ENCODE results near the gene FAM162A. TPM values are rescaled to one million over a fixed set of nuclear protein-coding genes. Genes with fewer than 3 reads are reported as not detected.
"Not testable (repeated sequence)": the region's sequence is repeated elsewhere in the genome, so short reads cannot be mapped to it uniquely, and the experiment has no call there.

Gene FAM162A
- polyA plus RNA-seq, 4 donors = 63.5 to 105 (median 83.9) TPM

GRCh38 chr3:122365582-122366378, 18.2 kb upstream of the FAM162A start:
- Histone ChIP-seq H3K27ac (ENCODE audit: low read depth in 1 of 3, low read length in 2 of 3) (peak overlapping the region; percentile 15 to 72 (median 72)), H3K4me1 (ENCODE audit: control insufficient read depth in 3 of 3, insufficient read depth in 2 of 3, low read depth in 1 of 3, low read length in 2 of 3) (peaks cover 4 to 47% (median 10%) of the 10 kb centered on the region in 3 donors), H3K36me3 (ENCODE audit: control insufficient read depth in 3 of 3, insufficient read depth in 2 of 3, low read depth in 1 of 3, low read length in 3 of 3) (peaks cover 0 to 24% (median 0%) of the 10 kb centered on the region in 3 donors)
- 40 to 70% (median 52%) methylated on average over 10 of the region's 10 CpGs for WGBS, 3 donors
- not testable (repeated sequence) for H3K4me3 ChIP-seq (ENCODE audit: low read depth in 1 of 3, low read length in 3 of 3); H3K9me3 ChIP-seq (ENCODE audit: control insufficient read depth in 2 of 2, insufficient read depth in 1 of 2, low read depth in 1 of 2, low read length in 1 of 2); H3K27me3 ChIP-seq (ENCODE audit: control insufficient read depth in 3 of 3, insufficient read depth in 3 of 3, low read length in 3 of 3)
- FAIRE-seq (peak; percentile 75), DNase-seq (peak; percentile 93 to 98)

GRCh38 chr3:122366379-122366749, 17.6 kb upstream of the FAM162A start:
- H3K27ac ChIP-seq (ENCODE audit: low read depth in 1 of 3, low read length in 2 of 3) = peak overlapping the region in 2 of 3 donors; percentile 72
- DNase-seq (peak; percentile 56 to 71), FAIRE-seq (no peak)
- WGBS, 3 donors = 59 to 81% (median 69%) methylated on average over 5 of the region's 5 CpGs
- no peaks in the 10 kb centered on the region for H3K27me3 ChIP-seq (ENCODE audit: control insufficient read depth in 3 of 3, insufficient read depth in 3 of 3, low read length in 3 of 3)
- peaks cover 0 to 22% (median 2%) of the 10 kb centered on the region in 3 donors for H3K36me3 ChIP-seq (ENCODE audit: control insufficient read depth in 3 of 3, insufficient read depth in 2 of 3, low read depth in 1 of 3, low read length in 3 of 3)
- H3K4me3 ChIP-seq (ENCODE audit: low read depth in 1 of 3, low read length in 3 of 3) = no peak overlapping the region
- H3K9me3 ChIP-seq (ENCODE audit: control insufficient read depth in 2 of 2, insufficient read depth in 1 of 2, low read depth in 1 of 2, low read length in 1 of 2) = peaks cover 0 to 3% of the 10 kb centered on the region in 2 donors
- H3K4me1 ChIP-seq (ENCODE audit: control insufficient read depth in 3 of 3, insufficient read depth in 2 of 3, low read depth in 1 of 3, low read length in 2 of 3) = peaks cover 4 to 47% (median 10%) of the 10 kb centered on the region in 3 donors

- Histone ChIP-seq H3K9me3 (ENCODE audit: control insufficient read depth in 2 of 2, insufficient read depth in 1 of 2, low read depth in 1 of 2, low read length in 1 of 2) (no peaks in the 10 kb centered on the region), H3K27ac (ENCODE audit: low read depth in 1 of 3, low read length in 2 of 3) (no peak overlapping the region), H3K27me3 (ENCODE audit: control insufficient read depth in 3 of 3, insufficient read depth in 3 of 3, low read length in 3 of 3) (no peaks in the 10 kb centered on the region), H3K4me1 (ENCODE audit: control insufficient read depth in 3 of 3, insufficient read depth in 2 of 3, low read depth in 1 of 3, low read length in 2 of 3) (peaks cover 0 to 5% (median 0%) of the 10 kb centered on the region in 3 donors), H3K4me3 (ENCODE audit: low read depth in 1 of 3, low read length in 3 of 3) (no peak overlapping the region), H3K36me3 (ENCODE audit: control insufficient read depth in 3 of 3, insufficient read depth in 2 of 3, low read depth in 1 of 3, low read length in 3 of 3) (peaks cover 0 to 13% (median 2%) of the 10 kb centered on the region in 3 donors)
- WGBS, 3 donors = 92 to 96% (median 96%) methylated on average over 1 of the region's 1 CpG
- no peak for FAIRE-seq
- no peak for DNase-seq
Observed at GRCh38 chr3:122374034-122374433, 9.9 kb upstream of the FAM162A start.

GRCh38 chr3:122377975-122378374, 6.0 kb upstream of the FAM162A start:
- WGBS, 3 donors = 21 to 59% (median 34%) methylated on average over 4 of the region's 4 CpGs
- DNase-seq (no peak), FAIRE-seq (no peak)
- Histone ChIP-seq H3K27ac (ENCODE audit: low read depth in 1 of 3, low read length in 2 of 3) (no peak overlapping the region), H3K36me3 (ENCODE audit: control insufficient read depth in 3 of 3, insufficient read depth in 2 of 3, low read depth in 1 of 3, low read length in 3 of 3) (peaks cover 0 to 3% (median 0%) of the 10 kb centered on the region in 3 donors), H3K27me3 (ENCODE audit: control insufficient read depth in 3 of 3, insufficient read depth in 3 of 3, low read length in 3 of 3) (no peaks in the 10 kb centered on the region), H3K4me3 (ENCODE audit: low read depth in 1 of 3, low read length in 3 of 3) (no peak overlapping the region), H3K9me3 (ENCODE audit: control insufficient read depth in 2 of 2, insufficient read depth in 1 of 2, low read depth in 1 of 2, low read length in 1 of 2) (no peaks in the 10 kb centered on the region), H3K4me1 (ENCODE audit: control insufficient read depth in 3 of 3, insufficient read depth in 2 of 3, low read depth in 1 of 3, low read length in 2 of 3) (peaks cover 0 to 5% (median 2%) of the 10 kb centered on the region in 3 donors)

- H3K27me3 ChIP-seq (ENCODE audit: control insufficient read depth in 3 of 3, insufficient read depth in 3 of 3, low read length in 3 of 3) = no peaks in the 10 kb centered on the region
- no peak for FAIRE-seq
- H3K27ac ChIP-seq (ENCODE audit: low read depth in 1 of 3, low read length in 2 of 3) = peak within 1 kb of the TSS; percentile 85 to 95 (median 94)
- peaks cover 0 to 4% (median 0%) of the 10 kb centered on the region in 3 donors for H3K36me3 ChIP-seq (ENCODE audit: control insufficient read depth in 3 of 3, insufficient read depth in 2 of 3, low read depth in 1 of 3, low read length in 3 of 3)
- peak within 1 kb of the TSS; percentile 72 to 83 (median 81) for H3K4me3 ChIP-seq (ENCODE audit: low read depth in 1 of 3, low read length in 3 of 3)
- WGBS, 3 donors = 0 to 1% (median 0%) methylated on average over 31 of the region's 31 CpGs
- DNase-seq = peak; percentile 90 to 93
- H3K9me3 ChIP-seq (ENCODE audit: control insufficient read depth in 2 of 2, insufficient read depth in 1 of 2, low read depth in 1 of 2, low read length in 1 of 2) = no peaks in the 10 kb centered on the region
- H3K4me1 ChIP-seq (ENCODE audit: control insufficient read depth in 3 of 3, insufficient read depth in 2 of 3, low read depth in 1 of 3, low read length in 2 of 3) = peaks cover 0 to 2% (median 0%) of the 10 kb centered on the region in 3 donors
Observed at GRCh38 chr3:122382888-122383666, 905 bp upstream of the FAM162A start, which contains the start of gene MIX23. TSS of gene MIX23 (minus strand) at chr3:122383231. CDS start at chr3:122383224, 7 bp downstream.

GRCh38 chr3:122387709-122388108, 3.7 kb downstream of the FAM162A start:
- Histone ChIP-seq H3K27me3 (ENCODE audit: control insufficient read depth in 3 of 3, insufficient read depth in 3 of 3, low read length in 3 of 3) (no peaks in the 10 kb centered on the region), H3K4me1 (ENCODE audit: control insufficient read depth in 3 of 3, insufficient read depth in 2 of 3, low read depth in 1 of 3, low read length in 2 of 3) (no peaks in the 10 kb centered on the region), H3K27ac (ENCODE audit: low read depth in 1 of 3, low read length in 2 of 3) (no peak overlapping the region), H3K9me3 (ENCODE audit: control insufficient read depth in 2 of 2, insufficient read depth in 1 of 2, low read depth in 1 of 2, low read length in 1 of 2) (no peaks in the 10 kb centered on the region), H3K4me3 (ENCODE audit: low read depth in 1 of 3, low read length in 3 of 3) (no peak overlapping the region), H3K36me3 (ENCODE audit: control insufficient read depth in 3 of 3, insufficient read depth in 2 of 3, low read depth in 1 of 3, low read length in 3 of 3) (peaks cover 0 to 4% (median 0%) of the 10 kb centered on the region in 3 donors)
- DNase-seq (no peak), FAIRE-seq (no peak)
- 80 to 88% (median 88%) methylated on average over 3 of the region's 3 CpGs for WGBS, 3 donors

GRCh38 chr3:122389197-122389596, 5.2 kb downstream of the FAM162A start:
- Histone ChIP-seq H3K27me3 (ENCODE audit: control insufficient read depth in 3 of 3, insufficient read depth in 3 of 3, low read length in 3 of 3) (no peaks in the 10 kb centered on the region), H3K36me3 (ENCODE audit: control insufficient read depth in 3 of 3, insufficient read depth in 2 of 3, low read depth in 1 of 3, low read length in 3 of 3) (peaks cover 0 to 9% (median 0%) of the 10 kb centered on the region in 3 donors), H3K4me1 (ENCODE audit: control insufficient read depth in 3 of 3, insufficient read depth in 2 of 3, low read depth in 1 of 3, low read length in 2 of 3) (peaks cover 0 to 2% (median 0%) of the 10 kb centered on the region in 3 donors), H3K9me3 (ENCODE audit: control insufficient read depth in 2 of 2, insufficient read depth in 1 of 2, low read depth in 1 of 2, low read length in 1 of 2) (no peaks in the 10 kb centered on the region), H3K4me3 (ENCODE audit: low read depth in 1 of 3, low read length in 3 of 3) (no peak overlapping the region), H3K27ac (ENCODE audit: low read depth in 1 of 3, low read length in 2 of 3) (no peak overlapping the region)
- no peak for FAIRE-seq
- DNase-seq = no peak

GRCh38 chr3:122389892-122390291, 5.9 kb downstream of the FAM162A start:
- no peak for FAIRE-seq
- H3K4me1 ChIP-seq (ENCODE audit: control insufficient read depth in 3 of 3, insufficient read depth in 2 of 3, low read depth in 1 of 3, low read length in 2 of 3) = peaks cover 0 to 2% (median 0%) of the 10 kb centered on the region in 3 donors
- DNase-seq = no peak
- H3K27me3 ChIP-seq (ENCODE audit: control insufficient read depth in 3 of 3, insufficient read depth in 3 of 3, low read length in 3 of 3) = no peaks in the 10 kb centered on the region
- H3K9me3 ChIP-seq (ENCODE audit: control insufficient read depth in 2 of 2, insufficient read depth in 1 of 2, low read depth in 1 of 2, low read length in 1 of 2) = no peaks in the 10 kb centered on the region
- 83 to 89% (median 83%) methylated on average over 4 of the region's 4 CpGs for WGBS, 3 donors
- H3K27ac ChIP-seq (ENCODE audit: low read depth in 1 of 3, low read length in 2 of 3) = no peak overlapping the region
- H3K4me3 ChIP-seq (ENCODE audit: low read depth in 1 of 3, low read length in 3 of 3) = no peak overlapping the region
- peaks cover 0 to 9% (median 0%) of the 10 kb centered on the region in 3 donors for H3K36me3 ChIP-seq (ENCODE audit: control insufficient read depth in 3 of 3, insufficient read depth in 2 of 3, low read depth in 1 of 3, low read length in 3 of 3)

Measured in small intestine (tissue), 7 donors.